Suppressor macrophage treated with lipopolysaccharide for 4 hours (primary cell): ENCODE data around the gene ZNF580.

ENCODE experiments used
- DNase-seq: peaks from one replicate; pipeline ENCODE4 v3.0.0-alpha.2; 2020

Gene ZNF580

GRCh38 chr19:55625004-55625326 lies 15.8 kb upstream of the ZNF580 start:
- DNase-seq = no peak

GRCh38 chr19:55626350-55626749 lies 14.5 kb upstream of the ZNF580 start:
- DNase-seq = no peak

GRCh38 chr19:55632463-55632834 lies 8.4 kb upstream of the ZNF580 start:
- DNase-seq = peak; percentile 97

GRCh38 chr19:55633861-55634260 lies 6.9 kb upstream of the ZNF580 start:
- no peak for DNase-seq

- DNase-seq = no peak
Observed at GRCh38 chr19:55635334-55635717, 5.5 kb upstream of the ZNF580 start.

- DNase-seq = no peak
Observed at GRCh38 chr19:55635856-55636440, 4.9 kb upstream of the ZNF580 start.

GRCh38 chr19:55636723-55637122 lies 4.1 kb upstream of the ZNF580 start:
- no peak for DNase-seq

GRCh38 chr19:55637534-55637933 lies 3.3 kb upstream of the ZNF580 start:
- no peak for DNase-seq

GRCh38 chr19:55638864-55639359 lies 1.9 kb upstream of the ZNF580 start:
- peak; percentile 62 for DNase-seq

GRCh38 chr19:55640043-55640576 lies 692 bp upstream of the ZNF580 start:
- peak; percentile 39 for DNase-seq

- DNase-seq = no peak
Observed at GRCh38 chr19:55641426-55642152, 787 bp downstream of the ZNF580 start.

- DNase-seq = peak; percentile 13
Observed at GRCh38 chr19:55642153-55643002, 1.6 kb downstream of the ZNF580 start.

- peak; percentile 78 for DNase-seq
Observed at GRCh38 chr19:55643003-55643886, 2.4 kb downstream of the ZNF580 start, which contains the start of gene ZNF581. TSS of gene ZNF581 (plus strand) at chr19:55643649. CDS start at chr19:55644572, 923 bp downstream.

GRCh38 chr19:55643887-55644176 lies 3.0 kb downstream of the ZNF580 start:
- no peak for DNase-seq

GRCh38 chr19:55644191-55644833 lies 3.5 kb downstream of the ZNF580 start:
- DNase-seq = no peak

GRCh38 chr19:55644842-55645511 lies 4.2 kb downstream of the ZNF580 start:
- DNase-seq = no peak

- no peak for DNase-seq
Observed at GRCh38 chr19:55645512-55645881, 4.7 kb downstream of the ZNF580 start.

GRCh38 chr19:55646889-55647731 lies 6.3 kb downstream of the ZNF580 start:
- no peak for DNase-seq

- DNase-seq = peak; percentile 49
Observed at GRCh38 chr19:55647732-55648584, 7.2 kb downstream of the ZNF580 start, which contains the start of gene CCDC106. TSS of gene CCDC106 (plus strand) at chr19:55648212. CDS start at chr19:55649047, 835 bp downstream.
